ENCODE results near the gene FRMD1.

DNA sequence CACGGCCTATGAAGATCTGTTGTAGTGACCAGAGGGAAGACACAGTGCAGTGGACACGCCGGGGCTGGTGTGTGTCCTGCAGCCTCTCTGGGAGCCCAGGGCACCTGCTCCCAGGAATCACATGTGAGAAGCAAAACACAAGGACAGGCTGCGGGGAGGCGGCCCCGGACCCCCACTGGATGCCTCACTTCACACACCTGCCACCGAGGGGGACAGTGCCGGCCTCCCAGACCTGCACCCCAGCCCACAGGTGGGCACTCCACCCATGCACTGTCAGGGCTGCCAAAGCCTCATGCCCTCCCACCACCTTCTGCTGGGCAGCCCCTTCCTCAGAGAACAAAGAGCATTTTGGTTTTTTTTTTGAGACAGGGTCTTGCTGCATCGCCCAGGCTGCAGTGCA lies 27.4 kb downstream of the FRMD1 start:
- TF ChIP-seq POLR2A (IDR thresholded peaks at IDR 0.05), result no peak
- TF ChIP-seq, protein P1, sequence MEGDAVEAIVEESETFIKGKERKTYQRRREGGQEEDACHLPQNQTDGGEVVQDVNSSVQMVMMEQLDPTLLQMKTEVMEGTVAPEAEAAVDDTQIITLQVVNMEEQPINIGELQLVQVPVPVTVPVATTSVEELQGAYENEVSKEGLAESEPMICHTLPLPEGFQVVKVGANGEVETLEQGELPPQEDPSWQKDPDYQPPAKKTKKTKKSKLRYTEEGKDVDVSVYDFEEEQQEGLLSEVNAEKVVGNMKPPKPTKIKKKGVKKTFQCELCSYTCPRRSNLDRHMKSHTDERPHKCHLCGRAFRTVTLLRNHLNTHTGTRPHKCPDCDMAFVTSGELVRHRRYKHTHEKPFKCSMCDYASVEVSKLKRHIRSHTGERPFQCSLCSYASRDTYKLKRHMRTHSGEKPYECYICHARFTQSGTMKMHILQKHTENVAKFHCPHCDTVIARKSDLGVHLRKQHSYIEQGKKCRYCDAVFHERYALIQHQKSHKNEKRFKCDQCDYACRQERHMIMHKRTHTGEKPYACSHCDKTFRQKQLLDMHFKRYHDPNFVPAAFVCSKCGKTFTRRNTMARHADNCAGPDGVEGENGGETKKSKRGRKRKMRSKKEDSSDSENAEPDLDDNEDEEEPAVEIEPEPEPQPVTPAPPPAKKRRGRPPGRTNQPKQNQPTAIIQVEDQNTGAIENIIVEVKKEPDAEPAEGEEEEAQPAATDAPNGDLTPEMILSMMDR (IDR thresholded peaks at IDR 0.05), result no peak

Measured in upper lobe of left lung (tissue), 4 donors.